ENCODE measurements around the gene ARMC2.

- TF ChIP-seq CTCF (IDR thresholded peaks at IDR 0.05) (no peak), POLR2A (IDR thresholded peaks at IDR 0.05) (no peak), POLR2AphosphoS5 (IDR thresholded peaks at IDR 0.05; ENCODE audit: insufficient read depth in 1 of 2, low read depth in 1 of 2) (no peak)
Observed at GRCh38 chr6:108987156-108987555, 138.9 kb downstream of the ARMC2 start.
